ENCODE measurements around the gene C16orf90. TPM values are rescaled to one million over a fixed set of nuclear protein-coding genes. Genes with fewer than 3 reads are reported as not detected.
A peak's percentile ranks its signal among the peaks of the same experiment; 100 is the strongest.

Gene C16orf90
- polyA plus RNA-seq (2011; rRNA removed) (not detected in 2 replicates), polyA minus RNA-seq (2011; rRNA and poly(A)+ RNA removed) (not detected in 2 replicates)

DNA sequence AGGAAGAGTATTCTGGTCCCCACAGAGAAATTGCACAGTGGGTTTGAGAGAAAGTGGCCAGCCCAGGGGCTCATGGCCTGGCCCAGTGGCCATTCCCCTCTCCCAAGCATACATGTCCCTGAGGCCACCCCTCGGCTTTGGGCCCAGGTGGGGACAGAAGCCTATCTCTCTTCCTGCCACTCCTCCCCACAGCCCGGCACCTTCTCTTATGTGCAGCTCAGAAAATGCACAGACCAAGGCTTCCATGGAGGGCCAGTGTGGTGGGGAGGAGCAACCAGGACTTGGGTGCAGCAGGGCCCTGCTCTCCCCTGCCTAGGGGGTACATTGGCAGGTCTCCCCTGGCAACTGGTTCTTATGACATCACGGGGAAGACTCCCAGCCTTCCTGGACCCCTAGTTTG is at the start of gene C16orf90:
TSS of gene C16orf90 (minus strand) at position 314 of the 400 bp plus-strand sequence. CDS start at position 246, 68 bp downstream.
- DNase-seq (ENCODE audit: low read depth, low spot score) = no peak
- H3K27me3 ChIP-seq (ENCODE audit: control insufficient read depth, insufficient read depth, low read length) = no peaks in the 10 kb centered on the region
- H3K9me3 ChIP-seq (ENCODE audit: control insufficient read depth, insufficient read depth, low read length) = peaks cover 4% of the 10 kb centered on the region; the same call in 1 of the 2 replicates
- H3K27ac ChIP-seq (ENCODE audit: low read depth, low read length) = no peak within 1 kb of the TSS
- TF ChIP-seq CTCF (IDR thresholded peaks at IDR 0.05; ENCODE audit: low read depth, low read length) = no peak
- no peak within 1 kb of the TSS for H3K4me3 ChIP-seq (ENCODE audit: low read depth, low read length)
- CTCF ChIA-PET = no interaction called here
- POLR2A ChIA-PET = no interaction called here

- Histone ChIP-seq H3K9me3 (ENCODE audit: control insufficient read depth, insufficient read depth, low read length) (no peaks in the 10 kb centered on the region), H3K27ac (ENCODE audit: low read depth, low read length) (no peak overlapping the region), H3K4me3 (ENCODE audit: low read depth, low read length) (no peak overlapping the region), H3K27me3 (ENCODE audit: control insufficient read depth, insufficient read depth, low read length) (no peaks in the 10 kb centered on the region)
- no peak for DNase-seq (ENCODE audit: low read depth, low spot score)
- ChIA-PET CTCF (no interaction called here), POLR2A (no interaction called here)
- TF ChIP-seq CTCF (IDR thresholded peaks at IDR 0.05; ENCODE audit: low read depth, low read length) = no peak
Observed at GRCh38 chr16:3542601-3543373, 47.5 kb upstream of the C16orf90 start.

DNA sequence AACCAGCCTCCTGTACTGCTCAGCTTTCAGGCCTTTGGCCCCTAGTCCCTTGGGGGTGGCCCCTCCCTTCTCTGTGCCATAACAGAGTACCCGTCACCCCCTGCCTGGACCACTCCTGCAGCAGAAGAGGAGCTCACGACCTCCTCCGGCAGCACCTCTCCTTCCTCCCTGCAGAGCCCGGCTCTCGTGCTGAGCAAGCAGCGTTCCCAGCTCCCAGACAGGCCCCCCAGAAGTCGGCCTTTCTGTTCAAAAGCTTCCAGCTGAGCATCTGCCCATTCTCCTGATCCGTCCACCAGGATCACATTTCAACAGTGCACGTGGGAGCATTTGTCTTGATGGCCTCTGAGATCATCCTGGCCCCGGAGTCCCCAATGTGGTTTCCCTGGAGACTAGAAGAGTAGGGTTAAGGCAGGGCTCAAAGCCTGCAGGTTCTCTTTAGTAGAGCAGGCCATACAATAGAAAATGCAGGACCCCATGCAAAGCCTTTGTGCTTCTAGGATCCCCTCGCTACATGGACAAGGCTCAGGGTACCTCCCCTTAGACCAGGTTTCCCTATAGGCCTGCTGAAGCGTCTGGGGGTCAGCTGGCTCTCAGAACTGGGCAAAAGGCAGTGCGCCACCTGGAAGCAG is 46.4 kb upstream of the C16orf90 start:
- ChIA-PET CTCF (no interaction called here), POLR2A (no interaction called here)
- TF ChIP-seq CTCF (IDR thresholded peaks at IDR 0.05; ENCODE audit: low read depth, low read length) = no peak
- no peak overlapping the region for H3K4me3 ChIP-seq (ENCODE audit: low read depth, low read length)
- DNase-seq (ENCODE audit: low read depth, low spot score) = no peak
- H3K9me3 ChIP-seq (ENCODE audit: control insufficient read depth, insufficient read depth, low read length) = no peaks in the 10 kb centered on the region
- H3K27ac ChIP-seq (ENCODE audit: low read depth, low read length) = no peak overlapping the region
- H3K27me3 ChIP-seq (ENCODE audit: control insufficient read depth, insufficient read depth, low read length) = no peaks in the 10 kb centered on the region

GRCh38 chr16:3538222-3538621 is 42.9 kb upstream of the C16orf90 start:
- no peak for TF ChIP-seq CTCF (IDR thresholded peaks at IDR 0.05; ENCODE audit: low read depth, low read length)
- ChIA-PET POLR2A (no interaction called here), CTCF (no interaction called here)
- Histone ChIP-seq H3K9me3 (ENCODE audit: control insufficient read depth, insufficient read depth, low read length) (no peaks in the 10 kb centered on the region), H3K27ac (ENCODE audit: low read depth, low read length) (no peak overlapping the region), H3K27me3 (ENCODE audit: control insufficient read depth, insufficient read depth, low read length) (no peaks in the 10 kb centered on the region), H3K4me3 (ENCODE audit: low read depth, low read length) (no peak overlapping the region)
- DNase-seq (ENCODE audit: low read depth, low spot score) = no peak

DNA sequence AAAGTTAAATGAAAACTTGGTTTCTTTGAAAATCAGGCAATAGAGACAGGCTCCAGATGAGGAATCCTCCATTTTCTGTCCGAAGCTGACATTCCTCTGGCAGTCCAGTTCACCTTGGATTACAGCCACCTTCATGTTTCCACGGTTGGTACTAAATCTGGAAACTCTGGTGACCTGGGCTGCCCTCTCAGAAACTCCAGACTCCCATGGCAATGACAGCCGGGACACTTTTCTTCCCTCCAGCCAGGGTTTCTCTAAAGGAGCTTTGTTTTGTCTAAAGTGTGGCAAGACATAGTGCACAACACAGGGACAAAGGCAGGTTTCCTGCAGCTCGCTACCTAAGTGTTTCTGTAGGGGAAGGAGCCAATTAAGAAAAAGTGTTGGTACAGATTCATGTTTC is 41.6 kb upstream of the C16orf90 start:
- H3K27ac ChIP-seq (ENCODE audit: low read depth, low read length) = peak overlapping the region; percentile 99
- no peaks in the 10 kb centered on the region for H3K9me3 ChIP-seq (ENCODE audit: control insufficient read depth, insufficient read depth, low read length)
- TF ChIP-seq CTCF (IDR thresholded peaks at IDR 0.05; ENCODE audit: low read depth, low read length) = no peak
- POLR2A ChIA-PET = interaction anchor here (0.7 kb wide), 3 partner anchors 10 to 109 kb away, joined by 3 to 5 read pairs (median 3); no protein-coding TSS in a partner anchor
- no peak overlapping the region; the same call in 1 of the 2 replicates for H3K4me3 ChIP-seq (ENCODE audit: low read depth, low read length)
- CTCF ChIA-PET = interaction anchor here (0.8 kb wide), 1 partner anchor 152 kb away, joined by 3 read pairs; no protein-coding TSS in a partner anchor
- no peak for DNase-seq (ENCODE audit: low read depth, low spot score)
- H3K27me3 ChIP-seq (ENCODE audit: control insufficient read depth, insufficient read depth, low read length) = no peaks in the 10 kb centered on the region

All from AG04450 (cell line).